SK-N-SH (cell line): ENCODE measurements around the gene AGMAT. TPM values are rescaled to one million over a fixed set of nuclear protein-coding genes. Genes with fewer than 3 reads are reported as not detected.
A peak's percentile ranks its signal among the peaks of the same experiment; 100 is the strongest.

Experiments
- CTCF ChIA-PET: fragments of 300-600, 350-600 bp; formaldehyde crosslinking; extraction: SDS; loops from one replicate; lab custom pipeline; 2021; lab: Yijun Ruan, JAX
- POLR2A ChIA-PET: fragments of 350-600 bp; sonication (Branson Sonifier 250); formaldehyde crosslinking; extraction: SDS; loops from one replicate; lab custom pipeline; 2020; ENCODE audit warnings: antibody characterized with exemption, inconsistent platforms; lab: Yijun Ruan, JAX
- DNase-seq: peaks from one replicate; pipeline ENCODE4 v3.0.0; 2012
- H2AFZ ChIP-seq: fragments of 200-600 bp; sonication (generic); 2 replicates; pipeline ENCODE4 v1.8.1; 2016; ENCODE audit warnings: antibody characterized with exemption, mild to moderate bottlenecking, low read depth
- H3F3A ChIP-seq: fragments of 200-600 bp; sonication (generic); replicated peaks from 2 replicates; pipeline ENCODE3; 2016; ENCODE audit warnings: antibody characterized with exemption, mild to moderate bottlenecking; ENCODE audit not compliant: insufficient read depth
- H3K27ac ChIP-seq, 2 experiments: fragments of 200-500 bp in 1 of 2; fragments of 200-600 bp in 1 of 2; sonication (Bioruptor generic) in 1 of 2; sonication (generic), shearing (Covaris generic) in 1 of 2; 2 replicates each; pipeline versions ENCODE4 v1.5.1 to v1.6.1; 2014 to 2016; ENCODE audit warnings: low read depth in 2 of 2, inconsistent platforms in 1 of 2, low read length in 1 of 2, mild to moderate bottlenecking in 1 of 2, mixed read lengths in 1 of 2
- H3K27me3 ChIP-seq: fragments of 200-600 bp; sonication (generic), shearing (Covaris generic); 2 replicates; pipeline ENCODE4 v1.6.1; 2016; ENCODE audit warnings: mixed run types; ENCODE audit not compliant: insufficient read depth
- H3K36me3 ChIP-seq, 2 experiments: fragments of 200-500 bp in 1 of 2; fragments of 200-600 bp in 1 of 2; sonication (Bioruptor generic) in 1 of 2; sonication (generic) in 1 of 2; replicated peaks in 1 of 2; 2 replicates each; pipeline versions ENCODE3 to v1.5.1; 2014 to 2016; ENCODE audit warnings: low read length in 1 of 2, mild to moderate bottlenecking in 1 of 2; ENCODE audit not compliant: insufficient read depth in 2 of 2, control insufficient read depth in 1 of 2
- H3K4me1 ChIP-seq, 2 experiments: fragments of 200-500 bp in 1 of 2; fragments of 200-600 bp in 1 of 2; sonication (Bioruptor generic) in 1 of 2; sonication (generic), shearing (Covaris generic) in 1 of 2; 2 replicates each; pipeline versions ENCODE4 v1.5.1 to v1.6.1; 2014 to 2016; ENCODE audit warnings: low read depth in 1 of 2, low read length in 1 of 2, mixed run types in 1 of 2; ENCODE audit not compliant: insufficient read depth in 2 of 2, control insufficient read depth in 1 of 2
- H3K4me2 ChIP-seq: fragments of 200-600 bp; sonication (generic), shearing (Covaris generic); 2 replicates; pipeline ENCODE4 v1.6.1; 2017; ENCODE audit warnings: mixed run types
- H3K4me3 ChIP-seq, 2 experiments: fragments of 200-500 bp in 1 of 2; fragments of 200-600 bp in 1 of 2; sonication (Bioruptor generic) in 1 of 2; sonication (generic), shearing (Covaris generic) in 1 of 2; 2 replicates each; pipeline versions ENCODE4 v1.5.1 to v1.8.1; 2014 to 2016; ENCODE audit warnings: low read depth in 2 of 2, inconsistent platforms in 1 of 2, low read length in 1 of 2, mild to moderate bottlenecking in 1 of 2, mixed read lengths in 1 of 2, moderate library complexity in 1 of 2
- H3K79me2 ChIP-seq: fragments of 200-600 bp; sonication (generic); 2 replicates; pipeline ENCODE4 v1.8.1; 2017; ENCODE audit warnings: mild to moderate bottlenecking; ENCODE audit not compliant: insufficient read depth
- H3K9ac ChIP-seq: fragments of 200-600 bp; sonication (generic); 2 replicates; pipeline ENCODE4 v1.6.1; 2017; ENCODE audit warnings: mixed run types
- H3K9me2 ChIP-seq: fragments of 200-600 bp; sonication (generic); 2 replicates; pipeline ENCODE4 v1.6.1; 2017; ENCODE audit warnings: mixed run types
- H3K9me3 ChIP-seq: fragments of 200-600 bp; sonication (generic); 2 replicates; pipeline ENCODE4 v1.6.1; 2017; ENCODE audit warnings: mixed run types, mild to moderate bottlenecking, moderate library complexity
- H4K20me1 ChIP-seq: fragments of 200-600 bp; sonication (generic); 2 replicates; pipeline ENCODE4 v1.6.1; 2017; ENCODE audit warnings: mild to moderate bottlenecking, mixed run types; ENCODE audit not compliant: insufficient read depth
- CHD2 ChIP-seq: fragments of 150-350 bp; IDR thresholded peaks from 2 replicates; pipeline ENCODE4 v1.6.1; 2018; ENCODE audit warnings: low read length; ENCODE audit not compliant: partially characterized antibody
- ELF1 ChIP-seq: IDR thresholded peaks from 2 replicates; pipeline ENCODE4 v1.4.0; 2012
- EP300 ChIP-seq, 2 experiments: IDR thresholded peaks; 2 replicates each; pipeline versions ENCODE4 v1.4.0 to v1.6.1; 2012; ENCODE audit warnings: borderline replicate concordance in 1 of 2, low read depth in 1 of 2, low read length in 1 of 2
- FOSL2 ChIP-seq: IDR thresholded peaks from 2 replicates; pipeline ENCODE4 v1.4.0; 2012; ENCODE audit warnings: low read depth, mild to moderate bottlenecking, moderate library complexity, borderline replicate concordance
- FOXM1 ChIP-seq: IDR thresholded peaks from 2 replicates; pipeline ENCODE4 v1.4.0; 2012; ENCODE audit warnings: low read depth, mild to moderate bottlenecking
- GABPA ChIP-seq: IDR thresholded peaks from 2 replicates; pipeline ENCODE4 v1.4.0; 2012; ENCODE audit warnings: low read depth, mild to moderate bottlenecking
- GATA2 ChIP-seq: sonication (generic); formaldehyde crosslinking; IDR thresholded peaks from 2 replicates; pipeline ENCODE4 v1.5.0; 2020; ENCODE audit warnings: mild to moderate bottlenecking, missing genetic modification reagents
- IRF3 ChIP-seq: fragments of 150-350 bp; IDR thresholded peaks from 2 replicates; pipeline ENCODE4 v1.6.1; 2016; ENCODE audit warnings: mild to moderate bottlenecking, low read depth, low read length
- JUND ChIP-seq: IDR thresholded peaks from 2 replicates; pipeline ENCODE4 v1.4.0; 2012
- MEF2A ChIP-seq: IDR thresholded peaks from 2 replicates; pipeline ENCODE4 v1.4.0; 2012; ENCODE audit warnings: low read depth, borderline replicate concordance
- MXI1 ChIP-seq: IDR thresholded peaks from 2 replicates; pipeline ENCODE4 v1.6.1; 2012; ENCODE audit warnings: mild to moderate bottlenecking, low read depth, low read length, improper control_type of control experiment
- NRF1 ChIP-seq: IDR thresholded peaks from 2 replicates; pipeline ENCODE4 v1.6.1; 2012; ENCODE audit warnings: low read depth, mild to moderate bottlenecking, low read length
- POLR2AphosphoS5 ChIP-seq: IDR thresholded peaks from 2 replicates; pipeline ENCODE4 v1.6.1; 2012; ENCODE audit warnings: low read depth, low read length
- RAD21 ChIP-seq: IDR thresholded peaks from 2 replicates; pipeline ENCODE4 v1.6.1; 2012; ENCODE audit warnings: mild to moderate bottlenecking, low read length
- RCOR1 ChIP-seq: fragments of 150-350 bp; IDR thresholded peaks from 2 replicates; pipeline ENCODE4 v1.6.1; 2017; ENCODE audit warnings: antibody characterized with exemption, low read length
- SIN3A ChIP-seq: IDR thresholded peaks from 2 replicates; pipeline ENCODE4 v1.6.1; 2012; ENCODE audit warnings: low read depth, mild to moderate bottlenecking, low read length, moderate library complexity, borderline replicate concordance
- SMC3 ChIP-seq: IDR thresholded peaks from 2 replicates; pipeline ENCODE4 v1.6.1; 2012; ENCODE audit warnings: low read depth, low read length, improper control_type of control experiment
- TAF1 ChIP-seq: IDR thresholded peaks from 2 replicates; pipeline ENCODE4 v1.6.1; 2012; ENCODE audit warnings: low read depth, mild to moderate bottlenecking, low read length, moderate library complexity, borderline replicate concordance
- TEAD4 ChIP-seq: IDR thresholded peaks from 2 replicates; pipeline ENCODE4 v1.4.0; 2012; ENCODE audit warnings: mild to moderate bottlenecking, borderline replicate concordance; ENCODE audit not compliant: insufficient read depth
- YY1 ChIP-seq: IDR thresholded peaks from 2 replicates; pipeline ENCODE4 v1.4.0; 2012; ENCODE audit warnings: low read depth, mild to moderate bottlenecking
- WGBS: methylation state at CpG from one replicate; pipeline ENCODE4 v1.1.6; 2017; ENCODE audit warnings: low lambda C conversion rate; 5-methylcytosine and 5-hydroxymethylcytosine counted together
- polyA plus RNA-seq, 3 experiments: library from polyadenylated mRNA; depleted of rRNA; stranded (reverse); fragments of >200 nt; gene quantifications; 2 replicates each; pipeline ENCODE4 v1.2.3, GENCODE V29; 2012
- TF ChIP-seq, protein P1 (sequence below): IDR thresholded peaks from 2 replicates; pipeline ENCODE4 v1.4.0; 2012; ENCODE audit warnings: low read depth
- TF ChIP-seq, protein P2 (sequence below): fragments of 150-350 bp; IDR thresholded peaks from 2 replicates; pipeline ENCODE4 v1.6.1; 2017; ENCODE audit warnings: antibody characterized with exemption, low read length, low read depth, borderline replicate concordance
- TF ChIP-seq, protein P3 (sequence below): fragments of 200-600 bp; sonication (generic); IDR thresholded peaks from 2 replicates; pipeline ENCODE4 v1.6.1; 2017; ENCODE audit warnings: antibody characterized with exemption, mild to moderate bottlenecking, moderate library complexity

Gene AGMAT
- polyA plus RNA-seq, 1 of the 3 experiments (the other 2 are of a cell fraction): 0.66 TPM

DNA sequence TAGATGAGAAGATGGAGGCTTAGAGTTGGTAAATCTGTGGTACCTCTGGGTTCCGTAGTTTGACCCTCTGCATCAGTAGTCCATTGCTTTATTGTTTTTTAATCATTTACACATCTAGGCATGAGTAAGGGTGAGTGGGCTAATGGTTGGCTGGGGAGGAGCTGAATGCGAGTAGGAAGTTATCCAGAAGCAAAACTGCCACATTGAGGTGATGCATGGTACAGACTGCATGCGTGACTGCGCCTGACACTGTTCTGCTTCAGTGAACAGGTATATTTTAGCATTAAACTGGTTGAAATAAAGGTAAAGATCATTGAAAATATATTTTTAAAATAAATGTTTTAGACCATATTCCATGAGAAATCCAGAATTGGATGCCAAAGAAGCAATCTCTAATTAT is 53.8 kb downstream of the AGMAT start:
- ChIA-PET POLR2A (interaction anchor here (0.6 kb wide), 1 partner anchor 64 kb away, joined by 3 read pairs; no protein-coding TSS in a partner anchor), CTCF (no interaction called here)
- peaks cover 6% of the 10 kb centered on the region in 2 experiments for H3K4me1 ChIP-seq
- H4K20me1 ChIP-seq: no peaks in the 10 kb centered on the region; the same call in 1 of the 2 replicates
- H3K27ac ChIP-seq: no peak overlapping the region
- no peak overlapping the region for H3K4me2 ChIP-seq
- H3K9me3 ChIP-seq: no peaks in the 10 kb centered on the region
- peaks cover 19% of the 10 kb centered on the region for H3F3A ChIP-seq
- peaks cover 29 to 33% of the 10 kb centered on the region in 2 experiments for H3K36me3 ChIP-seq
- no peak overlapping the region for H3K9ac ChIP-seq
- peaks cover 44% of the 10 kb centered on the region for H3K79me2 ChIP-seq
- no peaks in the 10 kb centered on the region for H3K9me2 ChIP-seq
- WGBS: 91% methylated on average over 4 of the region's 4 CpGs
- no peaks in the 10 kb centered on the region for H3K27me3 ChIP-seq
- DNase-seq: no peak
- no peak overlapping the region for H3K4me3 ChIP-seq
- H2AFZ ChIP-seq: no peak overlapping the region
- TF ChIP-seq NRF1 (no peak), YY1 (no peak), RCOR1 (no peak), TAF1 (no peak), SMC3 (no peak), SIN3A (no peak), GABPA (no peak), RAD21 (no peak), GATA2 (CRISPR knock-in tag) (no peak), FOSL2 (no peak), CHD2 (no peak)
- TF ChIP-seq, protein P1, sequence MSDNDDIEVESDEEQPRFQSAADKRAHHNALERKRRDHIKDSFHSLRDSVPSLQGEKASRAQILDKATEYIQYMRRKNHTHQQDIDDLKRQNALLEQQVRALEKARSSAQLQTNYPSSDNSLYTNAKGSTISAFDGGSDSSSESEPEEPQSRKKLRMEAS: no peak
- TF ChIP-seq, protein P2, sequence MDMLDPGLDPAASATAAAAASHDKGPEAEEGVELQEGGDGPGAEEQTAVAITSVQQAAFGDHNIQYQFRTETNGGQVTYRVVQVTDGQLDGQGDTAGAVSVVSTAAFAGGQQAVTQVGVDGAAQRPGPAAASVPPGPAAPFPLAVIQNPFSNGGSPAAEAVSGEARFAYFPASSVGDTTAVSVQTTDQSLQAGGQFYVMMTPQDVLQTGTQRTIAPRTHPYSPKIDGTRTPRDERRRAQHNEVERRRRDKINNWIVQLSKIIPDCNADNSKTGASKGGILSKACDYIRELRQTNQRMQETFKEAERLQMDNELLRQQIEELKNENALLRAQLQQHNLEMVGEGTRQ: no peak

- Histone ChIP-seq H3K4me2 (peak within 1 kb of the TSS; percentile 91), H4K20me1 (no peaks in the 10 kb centered on the region; the same call in 1 of the 2 replicates), H3K4me1 (peaks cover 6 to 20% of the 10 kb centered on the region in 2 experiments), H3K9me2 (no peaks in the 10 kb centered on the region), H3K9me3 (no peaks in the 10 kb centered on the region), H3K9ac (peak within 1 kb of the TSS; percentile 95), H3K4me3 (peak within 1 kb of the TSS; percentile 88 to 89), H3K27ac (peak within 1 kb of the TSS; percentile 84 to 91), H3K36me3 (peaks cover 15% of the 10 kb centered on the region in 2 experiments), H3F3A (peaks cover 18% of the 10 kb centered on the region), H2AFZ (peak within 1 kb of the TSS; percentile 90), H3K79me2 (peaks cover 54% of the 10 kb centered on the region), H3K27me3 (no peaks in the 10 kb centered on the region)
- peak; percentile 91 for DNase-seq
- POLR2A ChIA-PET: interaction anchor here (0.7 to 0.8 kb wide), 2 partner anchors 77 to 91 kb away, joined by 3 read pairs; no protein-coding TSS in a partner anchor
- WGBS: 2% methylated on average over 44 of the region's 65 CpGs
- CTCF ChIA-PET: interaction anchor here (0.7 to 1.3 kb wide), 3 partner anchors 203 to 239 kb away, joined by 3 to 4 read pairs (median 3); no protein-coding TSS in a partner anchor
- TF ChIP-seq TEAD4 (no peak), ELF1 (peak; percentile 56; the same call in 1 of the 2 replicates), GABPA (peak; percentile 32), NRF1 (no peak), RAD21 (no peak), SMC3 (no peak), POLR2AphosphoS5 (peak; percentile 80), EP300 (IDR thresholded peaks at IDR 0.05; ENCODE audit: borderline replicate concordance in 1 of 2, low read depth in 1 of 2, low read length in 1 of 2) (no peak; a peak in 1 of 4 replicates), FOXM1 (no peak), JUND (no peak), MEF2A (no peak), IRF3 (no peak), MXI1 (peak; percentile 89)
- TF ChIP-seq, protein P3, sequence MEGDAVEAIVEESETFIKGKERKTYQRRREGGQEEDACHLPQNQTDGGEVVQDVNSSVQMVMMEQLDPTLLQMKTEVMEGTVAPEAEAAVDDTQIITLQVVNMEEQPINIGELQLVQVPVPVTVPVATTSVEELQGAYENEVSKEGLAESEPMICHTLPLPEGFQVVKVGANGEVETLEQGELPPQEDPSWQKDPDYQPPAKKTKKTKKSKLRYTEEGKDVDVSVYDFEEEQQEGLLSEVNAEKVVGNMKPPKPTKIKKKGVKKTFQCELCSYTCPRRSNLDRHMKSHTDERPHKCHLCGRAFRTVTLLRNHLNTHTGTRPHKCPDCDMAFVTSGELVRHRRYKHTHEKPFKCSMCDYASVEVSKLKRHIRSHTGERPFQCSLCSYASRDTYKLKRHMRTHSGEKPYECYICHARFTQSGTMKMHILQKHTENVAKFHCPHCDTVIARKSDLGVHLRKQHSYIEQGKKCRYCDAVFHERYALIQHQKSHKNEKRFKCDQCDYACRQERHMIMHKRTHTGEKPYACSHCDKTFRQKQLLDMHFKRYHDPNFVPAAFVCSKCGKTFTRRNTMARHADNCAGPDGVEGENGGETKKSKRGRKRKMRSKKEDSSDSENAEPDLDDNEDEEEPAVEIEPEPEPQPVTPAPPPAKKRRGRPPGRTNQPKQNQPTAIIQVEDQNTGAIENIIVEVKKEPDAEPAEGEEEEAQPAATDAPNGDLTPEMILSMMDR: no peak; the same call in 1 of the 2 replicates
- TF ChIP-seq, protein P1: peak; percentile 89
These were observed 58.1 kb downstream of the AGMAT start, which contains the start of gene DNAJC16 for GRCh38 chr1:15526490-15527339. TSS of gene DNAJC16 (plus strand) at chr1:15526848. CDS start at chr1:15529106, 2,258 bp downstream.
